NCI-H69 (cell line): ENCODE measurements around the gene KIRREL1.

Experiments
- DNase-seq: peaks from one replicate; lab custom pipeline; 2025; lab: John Stamatoyannopoulos, UW

Gene KIRREL1

GRCh38 chr1:158035976-158036583 lies 42.6 kb downstream of the KIRREL1 start:
- peak; percentile 63 for DNase-seq

- DNase-seq, result no peak
Observed at GRCh38 chr1:158037008-158037865, 43.8 kb downstream of the KIRREL1 start.

GRCh38 chr1:158037866-158038359 lies 44.5 kb downstream of the KIRREL1 start:
- DNase-seq, result peak; percentile 100

- peak; percentile 41 for DNase-seq
Observed at GRCh38 chr1:158038793-158039192, 45.3 kb downstream of the KIRREL1 start.

DNA sequence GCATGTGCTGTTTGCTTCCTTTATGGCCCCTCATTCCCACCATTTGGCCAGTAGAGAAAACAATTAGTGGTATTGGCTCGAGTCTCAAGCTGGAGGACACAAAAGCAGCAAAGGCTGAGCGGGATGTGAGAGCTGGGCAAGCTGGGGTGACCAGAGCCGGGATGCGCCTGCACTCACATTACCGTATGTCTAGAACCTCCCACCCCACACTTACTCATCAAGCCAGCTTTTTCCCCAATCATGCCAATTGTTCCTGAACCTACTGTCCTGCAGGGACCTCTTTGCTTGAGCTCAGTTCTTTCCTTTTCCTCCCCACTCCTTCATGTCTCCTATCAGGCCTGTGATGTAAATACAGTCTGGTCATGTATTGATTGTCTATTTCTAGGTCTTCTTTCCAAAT lies 45.9 kb downstream of the KIRREL1 start:
- peak; percentile 17 for DNase-seq

DNA sequence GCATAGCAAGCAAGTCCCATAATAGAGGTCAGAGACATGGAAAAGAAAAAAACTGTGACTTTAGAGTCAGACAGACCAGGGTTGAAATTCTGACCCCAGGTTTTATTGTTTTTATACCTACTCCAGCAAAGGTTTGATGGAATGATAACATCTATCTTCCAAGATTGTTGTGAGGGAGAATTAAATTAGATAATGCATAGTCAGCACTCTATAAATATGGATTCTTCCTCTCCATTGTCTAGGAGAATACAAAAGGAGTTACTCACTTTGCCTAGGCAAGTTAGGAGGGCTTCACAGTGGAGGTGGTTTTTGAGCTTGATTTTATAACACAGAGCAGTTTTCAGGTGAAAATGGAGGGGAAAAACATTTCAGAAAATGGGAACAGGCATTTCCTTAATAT lies 46.9 kb downstream of the KIRREL1 start:
- DNase-seq, result no peak

DNA sequence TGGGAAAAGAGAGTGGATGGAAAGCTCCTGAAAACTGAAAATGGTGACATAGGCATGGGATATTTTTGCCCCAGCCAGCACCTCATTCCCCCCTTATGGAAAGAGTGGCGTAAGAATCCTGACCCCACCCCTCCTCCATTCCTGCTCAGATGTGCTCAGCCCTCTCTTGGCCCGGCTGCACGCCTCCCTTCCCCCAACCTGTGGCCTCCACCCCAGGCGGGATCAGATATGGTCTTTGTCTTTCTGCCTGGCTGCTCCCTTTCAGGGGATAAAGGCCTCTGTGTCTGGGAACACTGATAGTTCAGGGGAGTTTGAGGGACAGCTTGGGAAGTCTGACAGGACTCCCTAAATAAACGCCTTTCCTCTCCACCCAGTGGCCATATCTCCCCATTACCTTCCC lies 49.8 kb downstream of the KIRREL1 start:
- peak; percentile 45 for DNase-seq

- DNase-seq, result no peak
Observed at GRCh38 chr1:158045639-158046038, 52.2 kb downstream of the KIRREL1 start.

GRCh38 chr1:158046715-158047510 lies 53.5 kb downstream of the KIRREL1 start:
- no peak for DNase-seq

- no peak for DNase-seq
Observed at GRCh38 chr1:158048371-158049067, 55.1 kb downstream of the KIRREL1 start.

- DNase-seq, result no peak
Observed at GRCh38 chr1:158049853-158050252, 56.4 kb downstream of the KIRREL1 start.

DNA sequence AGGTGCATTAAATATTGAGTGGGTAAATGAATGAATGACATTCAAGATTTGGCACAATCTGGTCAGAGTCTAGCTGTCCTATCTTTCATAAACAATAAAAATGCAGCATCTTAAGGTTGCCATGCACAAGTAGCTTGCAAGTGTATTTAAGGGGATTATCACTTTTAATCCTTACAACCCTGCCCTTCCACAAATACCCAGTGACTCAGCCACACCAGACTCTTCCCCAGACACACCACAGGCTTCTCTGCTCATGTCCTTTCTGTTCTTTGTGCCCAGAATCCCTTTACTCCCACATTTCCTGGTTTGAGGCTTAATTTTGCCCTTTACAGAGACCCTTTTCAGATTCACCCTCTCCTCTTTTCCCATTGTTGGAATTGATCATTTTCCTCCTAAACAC lies 59.8 kb downstream of the KIRREL1 start:
- no peak for DNase-seq

- no peak for DNase-seq
Observed at GRCh38 chr1:158054721-158055120, 61.3 kb downstream of the KIRREL1 start.

DNA sequence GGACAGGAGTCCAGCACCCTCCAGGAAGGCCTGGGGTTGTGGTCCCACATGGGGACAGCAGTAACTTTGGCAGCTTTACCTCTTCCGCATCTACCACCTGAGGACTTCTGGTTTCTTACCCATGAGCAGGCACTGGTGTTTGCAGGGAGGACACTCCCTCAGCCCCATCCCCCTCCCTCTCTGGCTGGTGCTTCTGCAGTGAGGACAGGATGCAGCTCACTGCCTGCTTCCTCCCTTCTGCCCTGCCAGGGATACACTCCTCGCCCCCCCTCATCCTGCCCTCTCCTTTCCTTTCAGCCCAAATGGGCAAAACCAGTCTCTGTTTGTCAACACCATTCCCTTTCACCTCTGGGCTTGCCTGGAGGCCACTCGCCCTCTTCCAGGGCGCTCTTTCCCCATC lies 62.4 kb downstream of the KIRREL1 start:
- DNase-seq, result peak; percentile 62

DNA sequence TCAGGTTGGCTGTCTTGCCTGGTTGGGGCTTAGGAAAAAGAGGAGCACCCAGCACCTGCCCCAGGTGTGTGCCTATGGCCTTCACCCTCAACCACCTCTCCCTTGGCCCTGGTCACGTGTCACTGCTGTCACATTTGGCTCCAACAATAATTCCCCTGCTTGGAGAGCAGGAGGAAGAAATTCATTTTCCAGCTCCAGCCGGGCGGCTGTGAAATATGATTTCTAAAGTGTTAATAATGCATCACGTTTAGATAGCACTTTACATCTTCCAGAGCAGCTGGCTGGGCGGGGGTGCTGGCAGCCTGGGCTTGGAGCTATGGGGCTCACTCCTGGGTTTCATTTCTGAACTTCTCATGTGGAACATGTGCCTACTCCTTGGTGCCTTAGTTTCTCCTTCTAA lies 63.1 kb downstream of the KIRREL1 start:
- peak; percentile 17 for DNase-seq

GRCh38 chr1:158058237-158058985 lies 65.0 kb downstream of the KIRREL1 start:
- peak; percentile 22 for DNase-seq

DNA sequence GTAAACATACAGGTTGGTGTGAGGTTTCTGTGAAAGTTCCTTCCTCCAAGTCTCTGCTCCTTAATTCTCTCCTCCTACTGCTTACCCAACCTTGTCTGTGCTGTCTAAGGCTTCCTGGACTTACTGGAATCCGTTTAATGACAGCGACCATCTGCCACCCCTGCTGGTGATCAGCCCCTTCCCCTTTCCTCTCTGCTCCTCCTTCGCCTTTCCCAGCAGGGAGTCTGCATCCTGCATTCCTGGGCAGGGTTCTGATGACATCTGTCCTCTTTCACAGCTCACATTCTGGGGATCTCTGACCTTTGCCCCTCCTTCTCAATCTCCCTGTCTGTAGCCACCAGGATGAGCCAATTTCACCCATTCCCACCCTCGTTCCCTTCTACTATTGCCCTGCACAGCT lies 66.5 kb downstream of the KIRREL1 start:
- peak; percentile 32 for DNase-seq

GRCh38 chr1:158062174-158062573 lies 68.7 kb downstream of the KIRREL1 start:
- no peak for DNase-seq

DNA sequence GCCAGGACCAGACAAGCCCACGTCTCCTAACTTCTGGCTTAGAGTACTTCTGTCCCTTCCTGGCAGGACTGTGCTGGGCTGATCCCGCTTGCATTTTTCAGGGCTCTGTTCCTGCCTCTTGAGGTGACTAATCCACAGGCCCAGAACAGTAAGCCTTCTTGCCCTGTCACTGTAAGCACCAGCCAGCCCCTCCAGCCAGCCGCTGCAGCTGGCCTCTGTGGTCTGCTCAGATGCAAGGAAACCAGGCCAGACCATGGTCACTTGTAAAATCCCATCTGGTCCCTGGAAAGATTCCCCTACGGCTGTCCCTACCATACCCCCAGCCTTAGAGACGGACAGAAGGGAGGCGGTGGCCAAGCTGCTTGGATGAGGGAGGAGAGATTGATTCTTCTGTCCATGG lies 74.2 kb downstream of the KIRREL1 start:
- no peak for DNase-seq

- DNase-seq, result no peak
Observed at GRCh38 chr1:158068918-158069317, 75.5 kb downstream of the KIRREL1 start.

GRCh38 chr1:158071138-158071537 lies 77.7 kb downstream of the KIRREL1 start:
- peak; percentile 17 for DNase-seq
